Panc1 (cell line): Measurements from ENCODE around the gene ENTPD3. TPM values are rescaled to one million over a fixed set of nuclear protein-coding genes. Genes with fewer than 3 reads are reported as not detected.

Experiments used
- ATAC-seq: fragments of 200-7000 bp; cut with Tn5 transposase; 2 replicates; pipeline ENCODE4 v1.9.1; 2020; ENCODE audit warnings: mild to moderate bottlenecking, moderate library complexity
- BruUV-seq: library from RNA; stranded (reverse); fragments of 400-500 nt; replicated peaks from 2 replicates; lab custom pipeline; 2021; lab: Mats Ljungman, UMichigan
- CTCF ChIA-PET: fragments of 300-600 bp; sonication (Branson Sonifier 250); formaldehyde crosslinking; loops from one replicate; lab custom pipeline; 2022; ENCODE audit warnings: antibody characterized with exemption; lab: Charles Lee
- POLR2A ChIA-PET: fragments of 300-600 bp; sonication (Branson Sonifier 250); formaldehyde crosslinking; loops from one replicate; lab custom pipeline; 2022; ENCODE audit warnings: antibody characterized with exemption; lab: Charles Lee
- DNase-seq: peaks from one replicate; pipeline ENCODE4 v3.0.0-alpha.2; 2010; ENCODE audit warnings: low read depth, low spot score
- H3K27ac ChIP-seq: 2 replicates; pipeline ENCODE4 v1.5.1; 2011; ENCODE audit warnings: mild to moderate bottlenecking, low read length, inconsistent platforms
- H3K27me3 ChIP-seq: fragments of 200-500 bp; sonication (Bioruptor generic); 2 replicates; pipeline ENCODE4 v1.6.0; 2014; ENCODE audit warnings: low read length, inconsistent platforms; ENCODE audit not compliant: control insufficient read depth, insufficient read depth
- H3K36me3 ChIP-seq: fragments of 200-500 bp; sonication (Bioruptor generic); 2 replicates; pipeline ENCODE4 v1.5.1; 2014; ENCODE audit warnings: inconsistent platforms, mild to moderate bottlenecking, low read length, moderate library complexity; ENCODE audit not compliant: control insufficient read depth, insufficient read depth
- H3K4me1 ChIP-seq: 2 replicates; pipeline ENCODE4 v1.5.1; 2011; ENCODE audit warnings: inconsistent platforms, mild to moderate bottlenecking, low read length, moderate library complexity; ENCODE audit not compliant: control insufficient read depth, insufficient read depth
- H3K4me3 ChIP-seq, 2 experiments: 2 replicates each; pipeline ENCODE4 v1.5.1; 2011 to 2012; ENCODE audit warnings: low read depth in 2 of 2, low read length in 2 of 2, mild to moderate bottlenecking in 2 of 2, inconsistent platforms in 1 of 2, moderate library complexity in 1 of 2
- H3K9me3 ChIP-seq: fragments of 200-500 bp; sonication (Bioruptor generic); 2 replicates; pipeline ENCODE4 v1.5.1; 2014; ENCODE audit warnings: low read depth, mild to moderate bottlenecking, inconsistent platforms, low read length, moderate library complexity; ENCODE audit not compliant: control insufficient read depth, insufficient read depth
- POLR2AphosphoS5 ChIP-seq: IDR thresholded peaks from 2 replicates; pipeline ENCODE4 v1.6.1; 2012; ENCODE audit warnings: mild to moderate bottlenecking, low read depth, low read length, moderate library complexity
- SIN3A ChIP-seq: IDR thresholded peaks from 2 replicates; pipeline ENCODE4 v1.6.1; 2012; ENCODE audit warnings: low read depth, mild to moderate bottlenecking, low read length, moderate library complexity, borderline replicate concordance; ENCODE audit not compliant: insufficient read depth
- TCF7L2 ChIP-seq: IDR thresholded peaks from 2 replicates; pipeline ENCODE4 v1.6.1; 2011; ENCODE audit warnings: mild to moderate bottlenecking, low read depth, low read length, inconsistent platforms
- in situ Hi-C: cut with HindIII; loops from 2 replicates; pipeline ENCODE4 v1.10.0; 2016; ENCODE audit warnings: low sequenced_read_pairs, low pct_unique_long_range_greater_than_20kb
- intact Hi-C: fragments of 100-400 bp; cut with micrococcal nuclease; formaldehyde crosslinking; loops from one replicate; pipeline ENCODE4 v1.10.0; 2022; ENCODE audit not compliant: unreplicated experiment
- total RNA-seq: library from RNA; stranded (reverse); gene quantifications from one replicate; pipeline ENCODE4 v1.2.1, GENCODE V29; 2021; ENCODE audit not compliant: unreplicated experiment
- TF ChIP-seq, protein P1 (sequence below), 2 experiments: IDR thresholded peaks; 2 replicates each; pipeline ENCODE4 v1.6.1; 2011 to 2012; ENCODE audit warnings: low read depth in 2 of 2, control low read depth in 1 of 2, low read length in 1 of 2, mild to moderate bottlenecking in 1 of 2, moderate library complexity in 1 of 2; ENCODE audit not compliant: insufficient read depth in 1 of 2
- TF ChIP-seq, protein P2 (sequence below): fragments of 450-650 bp; IDR thresholded peaks from 2 replicates; pipeline ENCODE4 v1.5.1; 2017; ENCODE audit warnings: mild to moderate bottlenecking

ENTPD3 gene
- total RNA-seq, 1 experiment from 2014 or later = not detected

DNA sequence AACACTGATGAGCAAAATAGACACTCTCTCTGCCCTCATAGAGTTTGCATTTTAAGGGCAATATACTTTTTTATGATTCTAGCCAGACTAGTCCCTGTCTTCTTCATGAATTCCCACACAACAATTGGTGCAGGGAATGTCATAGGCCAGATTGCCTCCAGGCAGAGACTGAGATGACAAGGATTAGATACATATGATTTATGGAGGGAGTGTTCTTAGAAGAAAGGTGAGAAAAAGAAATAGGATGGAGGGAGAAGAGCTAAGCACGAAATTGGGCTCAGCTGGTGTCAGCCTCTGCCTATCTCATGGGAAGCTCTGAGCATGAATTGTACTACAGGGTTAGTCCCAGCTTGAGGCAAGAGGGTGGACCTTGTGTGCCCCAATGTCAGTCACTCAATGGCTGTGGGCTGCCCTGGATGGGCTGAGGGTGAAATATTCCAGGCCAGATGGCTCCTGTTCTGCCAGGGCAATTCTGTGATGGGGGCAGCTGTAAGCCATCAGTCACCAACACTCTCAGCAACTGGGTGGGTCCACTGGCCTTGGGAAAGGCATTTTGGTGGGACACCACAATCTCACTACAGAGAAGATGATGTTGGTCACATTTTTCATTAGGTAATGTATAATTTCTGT is 46.3 kb upstream of the ENTPD3 start:
- no TSS peak for BruUV-seq
- no peak overlapping the region for H3K4me3 ChIP-seq
- ChIA-PET POLR2A (no interaction called here), CTCF (no interaction called here)
- no peaks in the 10 kb centered on the region for H3K36me3 ChIP-seq
- TF ChIP-seq, protein P1, sequence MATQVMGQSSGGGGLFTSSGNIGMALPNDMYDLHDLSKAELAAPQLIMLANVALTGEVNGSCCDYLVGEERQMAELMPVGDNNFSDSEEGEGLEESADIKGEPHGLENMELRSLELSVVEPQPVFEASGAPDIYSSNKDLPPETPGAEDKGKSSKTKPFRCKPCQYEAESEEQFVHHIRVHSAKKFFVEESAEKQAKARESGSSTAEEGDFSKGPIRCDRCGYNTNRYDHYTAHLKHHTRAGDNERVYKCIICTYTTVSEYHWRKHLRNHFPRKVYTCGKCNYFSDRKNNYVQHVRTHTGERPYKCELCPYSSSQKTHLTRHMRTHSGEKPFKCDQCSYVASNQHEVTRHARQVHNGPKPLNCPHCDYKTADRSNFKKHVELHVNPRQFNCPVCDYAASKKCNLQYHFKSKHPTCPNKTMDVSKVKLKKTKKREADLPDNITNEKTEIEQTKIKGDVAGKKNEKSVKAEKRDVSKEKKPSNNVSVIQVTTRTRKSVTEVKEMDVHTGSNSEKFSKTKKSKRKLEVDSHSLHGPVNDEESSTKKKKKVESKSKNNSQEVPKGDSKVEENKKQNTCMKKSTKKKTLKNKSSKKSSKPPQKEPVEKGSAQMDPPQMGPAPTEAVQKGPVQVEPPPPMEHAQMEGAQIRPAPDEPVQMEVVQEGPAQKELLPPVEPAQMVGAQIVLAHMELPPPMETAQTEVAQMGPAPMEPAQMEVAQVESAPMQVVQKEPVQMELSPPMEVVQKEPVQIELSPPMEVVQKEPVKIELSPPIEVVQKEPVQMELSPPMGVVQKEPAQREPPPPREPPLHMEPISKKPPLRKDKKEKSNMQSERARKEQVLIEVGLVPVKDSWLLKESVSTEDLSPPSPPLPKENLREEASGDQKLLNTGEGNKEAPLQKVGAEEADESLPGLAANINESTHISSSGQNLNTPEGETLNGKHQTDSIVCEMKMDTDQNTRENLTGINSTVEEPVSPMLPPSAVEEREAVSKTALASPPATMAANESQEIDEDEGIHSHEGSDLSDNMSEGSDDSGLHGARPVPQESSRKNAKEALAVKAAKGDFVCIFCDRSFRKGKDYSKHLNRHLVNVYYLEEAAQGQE (IDR thresholded peaks at IDR 0.05; ENCODE audit: insufficient read depth in 1 of 2, low read depth in 2 of 2, low read length in 1 of 2) = no peak
- TF ChIP-seq, protein P2, sequence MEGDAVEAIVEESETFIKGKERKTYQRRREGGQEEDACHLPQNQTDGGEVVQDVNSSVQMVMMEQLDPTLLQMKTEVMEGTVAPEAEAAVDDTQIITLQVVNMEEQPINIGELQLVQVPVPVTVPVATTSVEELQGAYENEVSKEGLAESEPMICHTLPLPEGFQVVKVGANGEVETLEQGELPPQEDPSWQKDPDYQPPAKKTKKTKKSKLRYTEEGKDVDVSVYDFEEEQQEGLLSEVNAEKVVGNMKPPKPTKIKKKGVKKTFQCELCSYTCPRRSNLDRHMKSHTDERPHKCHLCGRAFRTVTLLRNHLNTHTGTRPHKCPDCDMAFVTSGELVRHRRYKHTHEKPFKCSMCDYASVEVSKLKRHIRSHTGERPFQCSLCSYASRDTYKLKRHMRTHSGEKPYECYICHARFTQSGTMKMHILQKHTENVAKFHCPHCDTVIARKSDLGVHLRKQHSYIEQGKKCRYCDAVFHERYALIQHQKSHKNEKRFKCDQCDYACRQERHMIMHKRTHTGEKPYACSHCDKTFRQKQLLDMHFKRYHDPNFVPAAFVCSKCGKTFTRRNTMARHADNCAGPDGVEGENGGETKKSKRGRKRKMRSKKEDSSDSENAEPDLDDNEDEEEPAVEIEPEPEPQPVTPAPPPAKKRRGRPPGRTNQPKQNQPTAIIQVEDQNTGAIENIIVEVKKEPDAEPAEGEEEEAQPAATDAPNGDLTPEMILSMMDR = no peak
- no peak for TF ChIP-seq SIN3A
- no peak for TF ChIP-seq POLR2AphosphoS5
- TF ChIP-seq TCF7L2 = no peak
- DNase-seq (no peak), ATAC-seq (no peak)
- intact Hi-C loops (no loop called here), in situ Hi-C loops (no loop called here)
- no peaks in the 10 kb centered on the region for H3K27me3 ChIP-seq
- H3K27ac ChIP-seq = no peak overlapping the region
- no peaks in the 10 kb centered on the region for H3K9me3 ChIP-seq
- no peaks in the 10 kb centered on the region for H3K4me1 ChIP-seq

DNA sequence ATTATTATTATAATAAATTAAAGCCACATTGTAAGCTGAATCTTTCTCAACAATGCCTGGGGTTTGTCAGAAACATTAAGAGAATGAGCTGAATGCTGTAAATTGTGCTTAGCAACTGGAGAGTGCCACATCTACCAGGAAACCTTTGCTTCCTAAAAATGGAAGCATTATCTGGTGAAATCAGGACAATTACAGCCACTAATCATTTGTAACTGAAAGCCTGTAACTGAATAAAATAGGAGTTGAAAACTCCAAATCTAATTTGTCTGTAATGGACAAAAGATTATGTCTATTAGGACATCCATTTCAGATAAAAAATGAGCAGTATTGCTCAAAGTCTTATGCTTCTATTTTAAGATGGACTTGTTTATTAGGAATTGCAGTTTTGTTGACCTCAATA is 45.3 kb upstream of the ENTPD3 start:
- H3K4me3 ChIP-seq = no peak overlapping the region
- TF ChIP-seq SIN3A (no peak), TCF7L2 (no peak), POLR2AphosphoS5 (no peak)
- TF ChIP-seq, protein P1 (IDR thresholded peaks at IDR 0.05; ENCODE audit: insufficient read depth in 1 of 2, low read depth in 2 of 2, low read length in 1 of 2) = no peak
- TF ChIP-seq, protein P2 = no peak
- H3K36me3 ChIP-seq = no peaks in the 10 kb centered on the region
- intact Hi-C loops (no loop called here), in situ Hi-C loops (no loop called here)
- BruUV-seq = no TSS peak
- no peak overlapping the region for H3K27ac ChIP-seq
- no peaks in the 10 kb centered on the region for H3K27me3 ChIP-seq
- POLR2A ChIA-PET = interaction anchor here (0.7 kb wide), 1 partner anchor 1415 kb away, joined by 6 read pairs; no protein-coding TSS in a partner anchor
- H3K4me1 ChIP-seq = no peaks in the 10 kb centered on the region
- no peaks in the 10 kb centered on the region for H3K9me3 ChIP-seq
- CTCF ChIA-PET = interaction anchor here (0.6 kb wide), 1 partner anchor 150 kb away, joined by 4 read pairs; no protein-coding TSS in a partner anchor
- ATAC-seq = no peak
- DNase-seq = no peak
